GM13977 (cell line): Measurements from ENCODE around the gene MTA3.

ENCODE experiments used
- DNase-seq: peaks from one replicate; pipeline ENCODE4 v3.0.0; 2012; ENCODE audit warnings: low spot score
- in situ Hi-C: fragments of 300-500 bp; cut with MboI; formaldehyde crosslinking; loops from one replicate; pipeline ENCODE4 v1.12.0; 2022; ENCODE audit warnings: low sequenced_read_pairs, low pct_unique_long_range_greater_than_20kb, mixed read lengths, inconsistent platforms; ENCODE audit not compliant: unreplicated experiment
- TF ChIP-seq, protein P1 (sequence below): IDR thresholded peaks from 2 replicates; pipeline ENCODE4 v1.5.1; 2012; ENCODE audit warnings: mild to moderate bottlenecking, control low read depth; ENCODE audit not compliant: insufficient read depth; ENCODE audit errors: extremely low read depth, missing control alignments

The MTA3 gene

DNA sequence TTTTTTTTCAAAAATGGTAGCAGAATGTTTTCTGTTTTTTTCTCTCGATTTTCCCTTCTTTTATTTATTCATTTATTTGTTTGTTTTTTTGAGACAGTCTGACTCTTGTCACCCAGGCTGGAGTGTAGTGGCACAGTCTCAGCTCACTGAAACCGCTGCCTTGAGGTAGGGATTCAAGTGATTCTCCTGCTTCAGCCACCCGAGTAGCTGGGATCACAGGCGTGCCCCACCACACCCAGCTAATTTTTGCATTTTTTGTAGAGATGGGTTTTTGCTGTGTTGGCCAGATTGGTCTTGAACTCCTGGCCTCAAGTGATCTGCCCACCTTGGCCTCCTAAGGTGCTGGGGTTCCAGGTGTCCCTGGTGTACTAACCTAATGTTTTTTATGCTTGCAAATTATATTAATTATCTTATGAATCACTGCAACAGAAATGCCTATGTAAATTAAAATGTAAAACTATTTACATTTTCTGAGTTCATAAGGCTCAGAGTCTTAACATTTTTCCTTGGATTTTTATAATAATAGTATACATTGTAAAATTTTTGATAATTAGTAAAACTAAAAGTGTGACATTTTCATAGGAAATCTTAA lies 19.2 kb downstream of the MTA3 start:
- DNase-seq, result no peak
- in situ Hi-C loops, result no loop called here
- TF ChIP-seq, protein P1, sequence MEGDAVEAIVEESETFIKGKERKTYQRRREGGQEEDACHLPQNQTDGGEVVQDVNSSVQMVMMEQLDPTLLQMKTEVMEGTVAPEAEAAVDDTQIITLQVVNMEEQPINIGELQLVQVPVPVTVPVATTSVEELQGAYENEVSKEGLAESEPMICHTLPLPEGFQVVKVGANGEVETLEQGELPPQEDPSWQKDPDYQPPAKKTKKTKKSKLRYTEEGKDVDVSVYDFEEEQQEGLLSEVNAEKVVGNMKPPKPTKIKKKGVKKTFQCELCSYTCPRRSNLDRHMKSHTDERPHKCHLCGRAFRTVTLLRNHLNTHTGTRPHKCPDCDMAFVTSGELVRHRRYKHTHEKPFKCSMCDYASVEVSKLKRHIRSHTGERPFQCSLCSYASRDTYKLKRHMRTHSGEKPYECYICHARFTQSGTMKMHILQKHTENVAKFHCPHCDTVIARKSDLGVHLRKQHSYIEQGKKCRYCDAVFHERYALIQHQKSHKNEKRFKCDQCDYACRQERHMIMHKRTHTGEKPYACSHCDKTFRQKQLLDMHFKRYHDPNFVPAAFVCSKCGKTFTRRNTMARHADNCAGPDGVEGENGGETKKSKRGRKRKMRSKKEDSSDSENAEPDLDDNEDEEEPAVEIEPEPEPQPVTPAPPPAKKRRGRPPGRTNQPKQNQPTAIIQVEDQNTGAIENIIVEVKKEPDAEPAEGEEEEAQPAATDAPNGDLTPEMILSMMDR, result no peak

DNA sequence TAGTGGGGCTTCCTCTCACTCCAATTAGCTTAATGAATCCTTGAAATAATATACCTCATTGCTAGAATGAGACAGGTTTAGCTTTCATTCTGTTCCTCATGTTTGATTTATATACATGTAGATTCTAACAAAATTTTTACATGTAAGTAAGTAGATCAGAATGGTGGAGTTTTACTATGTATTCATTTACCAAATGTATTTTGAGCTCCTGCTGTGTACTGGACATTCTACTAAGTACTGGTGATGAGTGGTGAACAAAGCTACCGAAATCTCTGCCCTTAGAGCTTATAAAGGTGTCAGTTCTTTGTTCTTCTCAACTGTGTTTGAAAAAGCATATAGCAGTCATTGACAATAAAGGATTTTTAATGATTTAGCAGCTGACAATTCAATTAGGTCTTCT lies 19.7 kb downstream of the MTA3 start:
- DNase-seq, result no peak
- TF ChIP-seq, protein P1, result no peak
- in situ Hi-C loops, result no loop called here

DNA sequence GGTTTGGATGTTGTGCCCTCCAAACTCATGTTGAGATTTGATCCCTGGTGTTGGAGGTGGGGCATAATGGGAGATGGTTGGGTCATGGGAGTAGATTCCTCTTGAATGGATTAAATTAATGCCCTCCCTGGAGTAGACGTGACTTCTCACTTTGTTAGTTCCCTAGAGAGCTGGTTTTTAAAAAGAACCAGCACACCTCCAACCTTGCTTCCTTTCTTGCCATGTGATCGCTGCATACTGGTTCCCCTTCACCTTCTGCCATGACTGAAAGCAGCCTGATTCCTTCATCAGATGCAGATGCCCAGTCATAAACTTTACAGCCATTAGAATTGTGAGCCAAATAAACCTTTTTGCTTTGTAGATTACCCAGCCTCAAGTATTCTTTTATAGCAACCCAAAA lies 21.7 kb downstream of the MTA3 start:
- TF ChIP-seq, protein P1, result no peak
- DNase-seq, result no peak
- in situ Hi-C loops, result no loop called here

- TF ChIP-seq, protein P1, result no peak
- in situ Hi-C loops, result no loop called here
- no peak for DNase-seq
Measured at GRCh38 chr2:42593282-42593681, 24.9 kb downstream of the MTA3 start.

DNA sequence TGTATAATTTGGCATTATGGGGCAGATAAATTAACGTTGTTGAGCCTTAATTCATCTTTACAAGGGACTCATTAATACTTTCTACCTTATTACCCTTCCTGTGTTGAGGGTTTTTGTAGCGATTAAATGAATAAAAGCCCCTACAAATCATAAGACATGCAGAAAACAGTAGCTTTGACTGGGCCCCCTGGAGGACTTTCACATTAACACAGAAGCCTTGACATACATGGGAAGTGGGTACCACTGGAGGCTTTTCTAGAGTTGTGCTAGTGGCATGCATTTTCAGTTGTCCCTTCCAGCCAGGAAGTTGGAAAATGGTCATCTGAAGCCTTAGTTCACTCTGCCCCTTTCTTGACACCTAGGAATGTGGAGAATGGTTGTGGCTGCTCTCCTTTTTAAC lies 30.2 kb downstream of the MTA3 start:
- TF ChIP-seq, protein P1, result no peak
- no peak for DNase-seq

GRCh38 chr2:42601076-42601475 lies 32.6 kb downstream of the MTA3 start:
- in situ Hi-C loops, result no loop called here
- no peak for DNase-seq
- TF ChIP-seq, protein P1, result no peak

More for the DNA sequence above, 30.2 kb downstream of the MTA3 start:
- in situ Hi-C loops, result no loop called here

GRCh38 chr2:42602218-42602875 lies 33.9 kb downstream of the MTA3 start:
- DNase-seq, result no peak
- in situ Hi-C loops, result no loop called here
- TF ChIP-seq, protein P1, result no peak
